HG02798 (cell line): ENCODE data around the gene KCNQ2.
"Not testable (repeated sequence)": the region's sequence is repeated elsewhere in the genome, so short reads cannot be mapped to it uniquely, and the experiment has no call there.

Source experiments
- ATAC-seq: cut with Tn5 transposase; IDR thresholded peaks from one replicate; pipeline ENCODE4 v1.9.1; 2021; ENCODE audit warnings: mild to moderate bottlenecking; ENCODE audit not compliant: unreplicated experiment, poor library complexity

KCNQ2 gene

GRCh38 chr20:63491635-63492230 is 19.3 kb upstream of the KCNQ2 start:
- ATAC-seq, result no peak

- ATAC-seq, result no peak
Measured at GRCh38 chr20:63491078-63491477, 18.6 kb upstream of the KCNQ2 start.

DNA sequence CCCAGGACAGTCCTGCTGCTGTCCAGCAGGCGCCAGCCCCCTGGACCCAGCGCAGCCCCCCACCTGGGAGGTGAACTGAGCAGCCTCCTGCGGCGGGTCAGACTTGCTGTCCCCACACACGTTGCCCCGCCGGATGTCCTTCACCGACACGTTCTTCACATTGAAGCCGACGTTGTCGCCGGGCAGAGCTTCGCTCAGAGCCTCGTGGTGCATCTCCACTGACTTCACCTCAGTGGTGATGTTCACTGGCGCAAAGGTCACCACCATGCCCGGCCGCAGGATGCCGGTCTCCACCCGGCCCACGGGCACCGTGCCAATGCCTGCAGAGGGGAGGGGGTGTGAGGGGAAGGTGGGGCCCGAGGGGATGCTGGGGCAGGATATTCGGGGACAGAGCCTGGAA is 18.0 kb upstream of the KCNQ2 start:
- ATAC-seq, result no peak

DNA sequence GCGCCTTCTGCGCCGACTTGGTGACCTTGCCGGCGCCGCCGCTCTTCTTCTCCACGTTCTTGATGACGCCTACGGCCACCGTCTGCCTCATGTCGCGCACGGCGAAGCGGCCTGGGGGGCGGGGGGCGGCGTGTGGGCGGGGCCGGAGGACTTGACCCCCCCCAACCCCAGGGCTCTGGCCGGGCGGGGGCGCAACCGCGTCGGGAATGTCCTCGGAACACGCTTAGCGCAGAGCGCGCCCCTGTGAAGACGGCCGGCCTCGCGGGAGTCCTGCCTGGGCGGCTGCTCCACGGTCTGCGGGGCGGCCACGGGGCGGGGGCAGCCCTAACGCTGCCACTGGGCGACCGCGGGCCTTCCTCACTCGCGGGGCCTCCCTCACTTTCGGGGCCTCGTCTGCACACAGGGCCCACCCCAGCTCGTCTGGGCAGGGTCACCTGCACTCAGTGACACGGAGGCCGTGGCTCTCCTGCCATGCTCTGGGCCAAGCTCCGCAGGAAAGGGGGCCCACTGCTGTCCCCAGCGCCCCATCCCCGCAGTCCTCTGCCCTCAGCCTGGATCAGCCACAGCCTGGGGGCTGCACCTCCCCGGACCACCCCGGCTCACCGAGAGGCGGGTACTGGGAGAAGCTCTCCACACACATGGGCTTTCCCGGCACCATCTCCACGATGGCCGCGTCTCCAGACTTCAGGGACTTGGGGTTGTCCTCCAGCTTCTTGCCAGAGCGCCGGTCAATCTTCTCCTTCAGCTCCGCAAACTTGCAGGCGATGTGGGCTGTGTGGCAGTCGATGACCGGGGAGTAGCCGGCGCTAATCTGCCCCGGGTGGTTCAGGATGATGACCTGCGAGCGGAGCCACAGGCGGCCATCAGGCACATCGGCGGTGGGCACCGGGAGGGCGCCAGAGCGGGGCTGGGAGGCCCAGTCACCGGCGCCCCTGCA is 16.1 kb upstream of the KCNQ2 start:
- no peak for ATAC-seq

- no peak for ATAC-seq
Measured at GRCh38 chr20:63487781-63488241, 15.4 kb upstream of the KCNQ2 start.

GRCh38 chr20:63487116-63487764 is 14.8 kb upstream of the KCNQ2 start:
- ATAC-seq, result no peak

GRCh38 chr20:63486300-63486855 is 13.9 kb upstream of the KCNQ2 start:
- ATAC-seq, result no peak

DNA sequence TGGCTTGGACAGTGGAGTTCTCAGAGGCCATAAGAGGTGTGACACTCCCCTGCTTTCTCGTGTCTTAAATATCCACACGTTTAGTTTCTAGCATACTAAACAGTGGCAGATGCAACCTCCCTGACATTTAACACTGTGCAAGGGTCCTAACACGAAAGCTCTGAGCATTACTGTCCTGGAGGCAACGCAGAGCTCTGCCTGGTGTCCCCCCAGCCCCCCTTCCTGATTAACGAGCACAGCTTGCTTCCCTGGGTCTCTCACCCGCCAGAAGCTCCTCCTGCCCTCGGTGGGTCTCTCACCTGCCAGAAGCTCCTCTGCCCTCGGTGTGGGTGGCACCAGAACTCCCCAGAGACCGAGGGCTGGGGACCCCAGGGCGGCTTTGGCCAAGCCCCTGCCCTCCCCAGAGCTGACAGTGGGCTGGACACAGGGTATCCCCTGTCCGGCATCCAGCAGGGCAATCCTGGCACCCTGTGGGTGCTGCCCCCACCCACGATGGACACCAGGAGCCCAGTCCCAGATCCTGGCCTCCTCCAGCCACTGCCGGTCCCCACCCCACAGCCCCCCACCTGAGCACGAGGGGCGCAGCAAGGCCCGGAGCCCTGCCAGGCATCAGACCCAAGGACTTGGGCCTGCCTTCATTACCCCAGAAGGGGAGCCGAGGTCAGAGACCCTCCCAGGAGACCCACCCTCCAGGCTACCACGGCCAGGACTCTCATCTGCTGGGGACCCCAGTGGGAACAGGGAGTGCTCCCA is 12.4 kb upstream of the KCNQ2 start:
- ATAC-seq, result no peak

- no peak for ATAC-seq
Measured at GRCh38 chr20:63484236-63484635, 11.8 kb upstream of the KCNQ2 start.

DNA sequence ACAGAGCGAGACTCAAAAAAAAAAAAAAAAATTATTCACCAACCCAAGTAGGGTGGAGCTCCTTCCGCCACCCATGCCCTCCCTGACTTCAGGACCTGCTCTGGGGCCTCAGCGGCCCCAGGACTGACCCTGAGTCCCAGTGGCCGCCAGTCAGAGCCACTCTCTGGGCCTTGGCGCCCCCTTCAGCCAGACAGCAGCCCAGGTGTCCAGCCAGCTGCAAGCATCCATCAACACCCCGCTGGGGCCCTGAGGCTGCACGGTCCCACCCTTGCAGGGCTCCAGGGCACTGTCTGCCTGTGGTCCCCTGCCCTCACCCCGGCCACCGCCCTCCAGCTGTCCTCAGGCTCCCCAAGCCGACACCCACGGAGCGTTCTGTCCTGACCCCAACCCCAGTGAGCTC is 11.4 kb upstream of the KCNQ2 start:
- no peak for ATAC-seq

DNA sequence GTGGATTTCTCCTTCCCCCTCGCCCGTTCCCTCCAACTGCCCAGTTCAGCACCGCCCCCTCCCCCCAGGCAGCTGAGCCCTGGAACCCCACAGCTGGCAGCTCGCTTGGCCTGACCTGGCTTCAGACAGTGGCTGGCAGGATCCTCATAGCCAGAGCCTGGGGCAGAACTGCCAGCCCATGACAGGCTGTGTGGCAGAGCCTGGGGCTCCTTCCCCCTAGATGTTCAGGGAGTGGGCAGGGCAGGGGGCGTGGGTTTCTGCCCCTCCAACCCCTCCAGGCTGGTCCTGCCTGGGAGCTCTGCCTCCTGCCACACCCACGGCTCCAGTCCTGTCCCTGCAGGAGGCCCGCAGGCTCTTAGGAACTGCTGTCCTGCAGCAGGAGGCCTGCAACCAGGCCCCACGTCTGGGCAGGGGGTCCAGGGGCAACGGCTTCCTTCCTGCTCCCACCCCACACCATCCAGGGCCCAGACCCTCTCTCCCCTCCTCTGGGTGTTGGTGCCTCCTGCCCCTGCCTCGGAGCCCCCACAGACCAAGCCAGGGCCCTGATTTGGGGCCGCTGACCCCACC is 9.6 kb upstream of the KCNQ2 start:
- ATAC-seq, result no peak

DNA sequence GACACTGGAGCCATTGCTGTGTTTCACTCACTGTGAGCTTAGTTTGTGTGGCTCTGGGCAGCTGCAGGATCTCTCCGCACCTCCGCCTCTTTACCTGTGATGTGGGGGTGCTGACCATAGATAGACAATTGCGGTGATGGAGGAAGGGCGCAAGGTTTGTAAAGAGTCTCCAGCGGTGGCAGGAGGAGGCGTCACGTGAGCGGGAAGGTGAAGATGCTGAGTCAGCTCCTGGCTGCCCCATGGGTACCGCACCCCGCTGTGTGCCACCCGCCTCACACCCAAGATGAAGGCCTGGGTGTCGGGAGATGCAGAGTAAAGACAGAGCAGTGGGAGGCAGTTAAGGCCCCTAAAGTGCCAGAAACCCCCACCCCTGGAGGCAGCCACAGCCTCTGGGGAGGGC is 9.0 kb upstream of the KCNQ2 start:
- no peak for ATAC-seq

- ATAC-seq, result not testable (repeated sequence)
Measured at GRCh38 chr20:63479695-63480419, 7.4 kb upstream of the KCNQ2 start.

- ATAC-seq, result no peak
Measured at GRCh38 chr20:63478346-63479302, 6.2 kb upstream of the KCNQ2 start.

GRCh38 chr20:63477944-63478343 is 5.5 kb upstream of the KCNQ2 start:
- ATAC-seq, result no peak

DNA sequence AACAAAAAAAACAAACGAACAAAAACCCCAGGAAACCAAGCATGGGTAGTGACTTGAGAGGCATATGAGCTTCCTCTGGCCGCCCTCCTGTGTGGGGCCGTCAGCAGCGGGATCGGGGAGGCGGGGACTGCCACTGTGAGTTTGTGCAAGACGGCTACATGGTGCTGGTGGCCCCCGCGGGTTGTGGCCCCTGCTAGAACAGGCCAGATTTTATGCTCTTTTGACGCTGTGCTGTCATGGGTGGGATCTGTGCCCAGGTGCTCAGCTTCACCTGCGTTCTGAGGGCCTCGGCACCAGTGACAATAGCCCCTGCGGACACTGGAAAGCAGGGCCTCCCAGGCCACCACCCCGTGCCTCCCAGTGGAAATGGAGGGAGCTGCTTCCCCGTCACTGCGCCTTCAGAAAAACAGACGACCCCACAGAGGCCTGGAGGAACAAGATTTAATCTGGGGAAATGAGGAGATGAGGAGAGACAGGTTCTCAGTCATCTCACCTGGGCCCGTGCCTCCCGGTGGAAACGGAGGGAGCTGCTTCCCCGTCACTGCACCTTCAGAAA is 4.7 kb upstream of the KCNQ2 start:
- no peak for ATAC-seq

GRCh38 chr20:63475209-63475608 is 2.8 kb upstream of the KCNQ2 start:
- ATAC-seq, result no peak
